Amniotic epithelial cell (primary cell): Measurements from ENCODE around the gene ESPN.
"Not testable (repeated sequence)": the region's sequence is repeated elsewhere in the genome, so short reads cannot be mapped to it uniquely, and the experiment has no call there.

Experiments
- DNase-seq: peaks from one replicate; pipeline ENCODE4 v3.0.0-alpha.2; 2010; ENCODE audit warnings: low read depth

Gene ESPN, protein sequence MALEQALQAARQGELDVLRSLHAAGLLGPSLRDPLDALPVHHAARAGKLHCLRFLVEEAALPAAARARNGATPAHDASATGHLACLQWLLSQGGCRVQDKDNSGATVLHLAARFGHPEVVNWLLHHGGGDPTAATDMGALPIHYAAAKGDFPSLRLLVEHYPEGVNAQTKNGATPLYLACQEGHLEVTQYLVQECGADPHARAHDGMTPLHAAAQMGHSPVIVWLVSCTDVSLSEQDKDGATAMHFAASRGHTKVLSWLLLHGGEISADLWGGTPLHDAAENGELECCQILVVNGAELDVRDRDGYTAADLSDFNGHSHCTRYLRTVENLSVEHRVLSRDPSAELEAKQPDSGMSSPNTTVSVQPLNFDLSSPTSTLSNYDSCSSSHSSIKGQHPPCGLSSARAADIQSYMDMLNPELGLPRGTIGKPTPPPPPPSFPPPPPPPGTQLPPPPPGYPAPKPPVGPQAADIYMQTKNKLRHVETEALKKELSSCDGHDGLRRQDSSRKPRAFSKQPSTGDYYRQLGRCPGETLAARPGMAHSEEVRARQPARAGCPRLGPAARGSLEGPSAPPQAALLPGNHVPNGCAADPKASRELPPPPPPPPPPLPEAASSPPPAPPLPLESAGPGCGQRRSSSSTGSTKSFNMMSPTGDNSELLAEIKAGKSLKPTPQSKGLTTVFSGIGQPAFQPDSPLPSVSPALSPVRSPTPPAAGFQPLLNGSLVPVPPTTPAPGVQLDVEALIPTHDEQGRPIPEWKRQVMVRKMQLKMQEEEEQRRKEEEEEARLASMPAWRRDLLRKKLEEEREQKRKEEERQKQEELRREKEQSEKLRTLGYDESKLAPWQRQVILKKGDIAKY

DNA sequence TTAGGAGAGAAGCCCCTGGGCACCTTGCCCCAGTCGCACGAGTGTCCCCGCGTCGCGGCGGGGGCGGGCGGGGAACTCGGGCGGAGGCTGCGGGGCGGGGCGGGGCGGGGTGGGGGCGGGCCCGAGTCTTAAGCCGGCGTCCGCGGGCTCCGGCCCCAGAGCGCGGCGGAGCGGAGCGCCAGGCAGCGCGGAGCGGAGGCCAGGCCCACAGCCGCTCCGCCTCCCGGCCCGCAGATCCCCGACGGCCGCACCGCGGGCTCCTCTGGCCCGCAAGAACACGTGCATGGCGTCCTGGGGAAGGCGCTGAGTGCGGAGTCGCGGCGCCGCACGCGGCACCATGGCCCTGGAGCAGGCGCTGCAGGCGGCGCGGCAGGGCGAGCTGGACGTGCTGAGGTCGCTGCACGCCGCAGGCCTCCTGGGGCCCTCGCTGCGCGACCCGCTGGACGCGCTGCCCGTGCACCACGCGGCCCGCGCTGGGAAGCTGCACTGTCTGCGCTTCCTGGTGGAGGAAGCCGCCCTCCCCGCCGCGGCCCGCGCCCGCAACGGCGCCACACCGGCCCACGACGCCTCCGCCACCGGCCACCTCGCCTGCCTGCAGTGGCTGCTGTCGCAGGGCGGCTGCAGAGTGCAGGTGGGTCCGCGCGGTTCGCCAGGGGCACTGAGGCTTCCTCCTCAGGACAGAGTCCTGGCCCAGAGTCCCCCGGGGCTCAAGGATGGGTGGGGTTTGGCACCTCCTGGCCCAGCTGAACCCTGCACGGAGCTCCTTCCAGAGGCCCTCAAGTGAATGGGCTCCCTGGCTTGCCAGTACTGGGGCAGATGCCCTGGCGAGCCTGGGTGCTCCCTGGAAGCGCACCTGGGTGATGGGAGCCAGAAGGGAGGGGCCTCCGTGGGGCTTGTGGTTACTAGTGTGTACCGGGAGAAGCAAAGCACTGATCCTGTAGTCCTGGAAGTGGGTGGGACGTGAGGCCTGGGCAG, at the start of gene ESPN:
Gene ESPN, plus strand, starts transcription at position 158 of the 975 bp plus-strand sequence. Its CDS starts 180 bp downstream, at position 338.
- DNase-seq = no peak

DNA sequence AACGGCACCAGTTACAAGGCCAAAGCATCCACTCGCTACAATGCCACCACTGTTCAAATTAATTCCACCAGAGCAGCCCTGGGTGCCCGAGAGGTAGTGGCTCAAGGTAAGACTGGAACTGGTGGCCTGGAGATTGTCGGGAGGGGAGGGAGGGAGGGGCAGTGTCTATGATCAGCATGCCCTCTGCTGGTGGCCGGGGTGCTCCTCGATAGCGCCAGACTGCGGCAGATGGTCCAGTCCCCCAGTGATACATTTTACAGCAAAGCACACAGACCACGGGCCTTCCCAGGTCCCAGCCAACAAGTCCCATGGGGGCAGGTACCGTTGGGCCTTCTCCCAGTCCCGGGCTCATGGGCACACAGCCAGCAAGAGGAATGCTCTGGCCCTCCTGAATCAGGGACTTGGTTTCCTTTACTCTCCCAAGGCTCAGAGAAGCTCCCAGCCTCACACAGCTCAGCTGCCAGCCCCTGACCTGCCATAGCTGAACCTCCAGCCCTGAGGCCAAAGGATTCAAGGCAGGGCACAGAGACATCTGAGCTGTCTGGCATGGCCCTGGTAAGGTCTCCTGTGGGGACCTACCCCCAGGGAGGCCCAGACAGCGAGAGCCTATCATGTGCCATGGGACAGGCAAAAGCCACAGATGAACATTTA, 46.4 kb upstream of the ESPN start:
- no peak for DNase-seq

DNA sequence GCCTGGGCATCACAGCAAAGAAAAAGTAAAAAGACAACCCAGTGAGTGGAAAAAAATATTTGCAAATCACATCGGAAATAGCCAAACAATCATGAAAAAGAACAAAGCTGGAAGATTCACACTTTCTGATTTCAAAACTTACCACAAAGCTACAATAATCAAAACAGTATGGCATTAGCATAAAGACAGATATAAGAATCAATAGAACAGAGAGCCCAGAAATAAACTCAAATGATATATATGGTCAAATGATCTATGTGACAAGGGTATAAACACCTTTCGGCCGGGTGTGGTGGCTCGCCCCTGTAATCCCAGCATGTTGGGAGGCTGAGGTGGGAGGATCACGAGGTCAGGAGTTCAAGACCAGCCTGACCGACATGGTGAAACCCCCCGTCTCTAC, 44.5 kb upstream of the ESPN start:
- no peak for DNase-seq

DNA sequence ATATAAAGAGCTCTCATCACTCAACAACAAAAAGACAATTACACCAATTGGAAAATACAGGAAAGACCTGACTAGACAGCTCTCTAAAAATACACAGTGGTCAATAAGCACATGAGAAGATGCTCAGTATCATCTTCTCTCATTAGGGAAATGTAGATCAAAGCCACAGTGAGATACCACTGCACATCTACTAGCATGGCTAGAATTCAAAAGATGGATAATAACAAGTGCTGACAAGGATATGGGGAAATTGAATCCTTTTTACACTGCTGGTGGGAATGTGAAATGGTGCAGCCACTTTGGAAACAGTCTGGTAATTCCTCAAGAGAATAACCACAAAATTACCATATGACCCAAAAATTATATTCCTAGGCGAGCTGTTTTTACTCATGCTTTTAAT, 40.4 kb upstream of the ESPN start:
- no peak for DNase-seq

DNA sequence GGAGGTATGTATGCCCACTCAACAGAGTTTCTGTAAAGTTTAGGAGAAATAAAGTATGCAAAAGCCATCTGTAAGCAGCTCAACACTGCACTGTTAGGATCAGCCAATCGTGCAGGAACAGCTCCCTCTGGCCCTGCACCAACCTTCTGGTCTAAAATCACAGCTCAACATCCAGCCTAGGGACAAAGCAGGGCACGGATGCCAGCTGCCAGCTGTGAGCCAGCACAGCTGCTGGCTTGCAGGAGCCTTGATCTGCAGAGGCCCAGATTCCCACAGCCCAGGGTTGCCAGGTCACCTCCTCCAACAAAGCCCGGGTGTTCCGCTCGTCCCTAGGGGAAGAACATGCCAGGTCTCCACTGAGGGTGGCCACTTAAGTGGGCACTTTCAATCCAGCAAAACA, 39.6 kb upstream of the ESPN start:
- DNase-seq = no peak

DNA sequence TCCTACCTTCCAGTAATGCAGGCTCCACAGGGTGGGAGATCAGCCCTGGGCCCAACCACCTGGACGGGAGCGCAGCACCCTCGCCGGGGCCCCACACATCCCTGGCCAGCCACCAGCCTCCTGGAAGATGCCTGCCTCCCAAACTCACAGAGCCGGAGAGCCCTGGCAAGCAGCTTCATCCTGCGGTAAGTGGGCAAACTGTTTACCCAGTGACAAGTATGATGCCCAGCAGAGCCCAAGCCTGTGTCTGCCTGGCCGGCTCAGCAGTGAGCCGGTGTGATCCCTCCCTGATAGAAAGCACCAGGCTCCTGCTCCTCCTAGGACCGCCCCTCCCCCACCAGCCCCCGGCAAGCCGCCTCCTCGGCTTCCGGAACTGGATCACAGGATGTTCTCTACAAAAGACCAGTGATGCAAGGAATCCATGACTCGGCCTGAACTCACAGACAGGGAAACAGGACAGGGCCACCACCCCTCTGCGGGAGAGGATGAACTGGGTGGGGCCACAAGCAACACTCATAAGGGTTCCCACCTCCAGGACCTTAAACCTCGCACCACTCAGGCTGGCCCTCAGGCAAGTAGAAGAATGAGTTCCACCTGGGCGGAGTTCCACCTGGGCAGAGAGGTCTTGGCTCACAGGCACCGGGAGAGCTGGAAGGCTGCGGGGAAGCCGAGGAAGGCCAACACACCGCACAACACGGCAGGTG, 38.9 kb upstream of the ESPN start:
- peak; percentile 89 for DNase-seq

DNA sequence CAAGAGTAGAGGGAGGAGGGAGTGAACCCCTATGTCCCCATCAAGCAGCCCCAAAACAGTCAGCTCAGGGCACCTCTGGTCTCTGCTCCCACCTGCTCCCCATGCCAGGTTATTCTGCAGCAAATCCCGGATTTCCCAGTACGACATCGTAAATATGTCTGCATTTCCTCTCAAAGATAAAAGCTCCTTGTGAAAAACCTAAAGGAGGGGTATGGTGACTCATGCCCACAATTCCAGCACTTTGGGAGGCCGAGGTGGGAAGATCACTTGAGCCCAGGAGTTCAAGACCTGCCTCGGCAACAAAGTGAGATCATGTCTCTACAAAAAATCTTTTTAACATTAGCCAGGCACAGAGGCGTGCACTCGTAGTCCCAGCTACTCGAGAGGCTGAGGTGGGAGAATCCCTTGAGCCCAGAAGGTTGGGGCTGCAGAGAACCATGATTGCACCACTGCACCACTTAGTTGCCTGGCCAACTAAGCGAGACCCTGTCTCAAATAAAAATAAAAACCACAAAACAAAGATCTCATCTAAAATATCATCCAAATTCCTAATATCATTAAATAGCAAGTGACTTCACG, 38.1 kb upstream of the ESPN start:
- DNase-seq = peak; percentile 81

DNA sequence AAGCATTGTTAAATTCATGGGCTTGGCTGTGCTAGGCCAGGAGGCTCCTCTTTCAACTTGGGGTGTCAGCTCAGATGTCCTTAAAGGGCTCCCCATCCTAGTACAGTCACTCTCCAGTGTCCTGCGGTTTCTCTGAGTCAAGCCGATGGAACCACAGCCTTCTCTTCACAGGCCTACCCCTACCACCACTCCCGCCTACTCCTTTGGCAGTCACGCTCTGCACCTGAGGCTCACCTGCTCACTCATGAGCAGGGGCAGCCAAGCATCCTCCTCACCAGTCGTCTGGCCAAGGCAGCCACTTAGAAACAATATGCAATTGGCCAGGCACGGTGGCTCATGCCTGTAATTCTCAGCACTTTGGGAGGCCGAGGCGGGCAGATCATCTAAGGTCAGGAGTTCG, 34.6 kb upstream of the ESPN start:
- DNase-seq = no peak

DNA sequence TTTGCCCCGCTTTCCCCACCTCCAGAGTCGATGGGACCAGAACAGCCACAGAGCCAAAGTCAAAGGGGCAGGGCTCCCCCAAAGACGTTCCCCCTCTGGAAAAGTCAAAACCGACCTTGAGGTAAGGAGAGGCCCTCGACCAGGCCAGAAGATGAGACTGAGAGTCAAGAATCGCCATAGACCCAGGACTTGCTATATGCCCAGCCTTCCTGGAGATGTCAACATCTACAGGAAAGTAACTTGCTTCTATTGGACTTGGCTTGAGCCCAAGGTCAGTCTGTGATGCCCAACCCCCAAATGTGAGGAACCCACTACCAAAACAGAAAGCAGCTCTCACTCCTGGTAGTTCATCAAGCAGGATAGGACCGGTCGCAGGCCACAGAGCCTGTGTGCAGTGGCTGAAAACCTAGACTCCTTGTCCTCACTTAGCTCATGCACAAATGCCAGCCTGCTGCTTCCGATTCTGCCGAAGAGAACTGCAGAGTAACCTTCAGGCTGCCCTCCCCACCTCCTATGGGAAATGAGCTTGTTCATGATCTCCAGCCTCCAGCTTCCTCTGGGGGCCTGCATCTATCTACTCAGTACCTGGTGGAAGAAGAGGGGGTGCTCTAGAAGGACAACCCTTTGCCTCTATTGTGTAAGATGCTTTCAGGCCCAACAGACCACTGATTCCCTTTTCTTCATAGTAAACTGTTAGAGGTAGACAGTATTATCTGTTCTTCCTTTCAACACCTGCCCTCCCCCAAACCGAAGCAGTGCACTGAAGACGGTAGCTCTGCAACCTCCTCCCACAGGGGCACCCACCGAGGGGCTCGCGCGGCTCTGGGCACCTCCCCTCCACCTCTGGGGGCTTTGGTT, 32.4 kb upstream of the ESPN start:
- DNase-seq = no peak

DNA sequence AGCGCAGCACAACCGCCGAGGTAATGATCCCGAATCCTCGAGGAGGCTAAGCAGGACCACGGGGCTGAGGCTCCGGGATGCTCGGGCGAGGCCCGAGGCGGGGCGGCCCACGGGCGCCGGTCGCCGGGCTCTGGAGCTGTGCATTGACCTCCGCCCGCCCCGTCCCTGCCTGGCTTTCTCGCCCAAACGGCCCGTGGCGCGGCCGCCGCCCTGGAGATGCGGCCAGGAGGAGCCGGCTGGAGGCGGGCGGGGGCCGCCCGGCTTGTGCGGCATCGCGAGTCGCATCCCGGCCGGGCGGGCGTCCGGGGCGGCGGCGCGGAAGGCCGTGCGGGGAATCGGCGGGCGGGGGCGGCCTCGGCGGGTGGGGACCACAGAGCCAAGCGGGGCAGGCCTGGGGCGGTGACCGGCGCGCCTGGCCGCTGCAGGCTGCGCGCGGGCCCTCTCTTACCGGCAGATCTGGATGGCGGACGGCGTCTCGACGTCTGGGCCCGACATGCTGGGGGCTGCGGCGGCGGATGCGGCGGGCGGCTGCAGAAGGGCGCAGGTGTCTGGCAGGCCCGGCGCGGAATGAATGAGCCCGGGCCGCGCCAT, 31.7 kb upstream of the ESPN start:
- DNase-seq = no peak

DNA sequence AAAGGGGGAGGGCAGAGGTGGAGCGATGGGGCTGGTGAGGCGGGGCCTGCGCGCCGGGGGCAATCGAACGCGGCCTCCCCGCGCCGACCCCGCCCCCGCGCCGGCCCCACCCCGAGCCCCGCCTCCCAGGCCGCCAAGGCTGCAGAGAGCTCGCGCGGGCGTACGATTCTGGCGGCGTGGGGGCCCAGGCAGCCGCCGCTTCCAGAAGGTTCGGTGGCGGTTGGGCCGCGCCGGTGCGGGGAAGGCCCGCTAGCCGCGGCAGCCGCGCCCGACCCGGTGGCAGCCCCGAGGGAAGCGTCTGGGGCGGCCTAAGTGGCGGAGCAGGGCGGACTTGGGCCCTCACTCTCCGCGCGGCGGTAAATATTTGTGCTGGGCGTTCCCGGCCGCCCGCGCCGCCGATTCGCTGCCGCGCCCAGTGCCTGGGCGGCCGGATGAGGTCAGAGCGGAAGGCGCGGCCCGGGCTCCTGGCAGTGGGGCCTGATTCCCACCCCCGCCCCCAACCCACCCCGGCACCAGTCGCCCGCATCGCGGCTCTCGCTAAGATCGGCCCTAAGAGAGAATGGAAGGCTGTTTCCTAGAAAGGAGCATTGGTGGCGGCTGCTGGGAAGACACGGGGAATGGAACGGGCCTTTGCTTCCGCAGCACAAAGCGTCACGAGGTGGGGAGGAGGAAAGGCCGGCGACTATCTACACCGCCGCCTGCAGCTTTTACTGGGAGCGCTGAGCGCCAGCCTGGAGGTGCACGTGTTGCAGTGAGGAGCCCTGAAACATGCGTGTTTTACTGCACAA, 31.0 kb upstream of the ESPN start, which contains the start of gene ACOT7:
Gene ACOT7, minus strand, starts transcription at position 368 of the 788 bp plus-strand sequence. CDS start 368 bp downstream, outside the sequence.
- DNase-seq = peak; percentile 82

DNA sequence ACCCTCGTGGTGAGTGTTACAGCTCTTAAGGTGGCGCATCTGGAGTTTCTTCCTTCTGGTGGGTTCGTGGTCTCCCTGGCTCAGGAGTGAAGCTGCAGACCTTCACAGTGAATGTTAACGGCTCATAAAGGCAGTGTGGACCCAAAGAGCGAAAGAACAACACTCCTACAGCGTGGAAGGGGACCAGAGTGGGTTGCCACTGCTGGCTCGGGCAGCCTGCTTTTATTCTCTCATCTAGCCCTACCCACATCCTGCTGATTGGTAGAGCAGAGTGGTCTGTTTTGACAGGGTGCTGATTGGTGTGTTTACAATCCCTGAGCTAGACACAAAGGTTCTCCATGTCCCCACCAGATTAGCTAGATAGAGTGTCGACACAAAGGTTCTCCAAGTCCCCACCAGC, 29.4 kb upstream of the ESPN start:
- DNase-seq = not testable (repeated sequence)

DNA sequence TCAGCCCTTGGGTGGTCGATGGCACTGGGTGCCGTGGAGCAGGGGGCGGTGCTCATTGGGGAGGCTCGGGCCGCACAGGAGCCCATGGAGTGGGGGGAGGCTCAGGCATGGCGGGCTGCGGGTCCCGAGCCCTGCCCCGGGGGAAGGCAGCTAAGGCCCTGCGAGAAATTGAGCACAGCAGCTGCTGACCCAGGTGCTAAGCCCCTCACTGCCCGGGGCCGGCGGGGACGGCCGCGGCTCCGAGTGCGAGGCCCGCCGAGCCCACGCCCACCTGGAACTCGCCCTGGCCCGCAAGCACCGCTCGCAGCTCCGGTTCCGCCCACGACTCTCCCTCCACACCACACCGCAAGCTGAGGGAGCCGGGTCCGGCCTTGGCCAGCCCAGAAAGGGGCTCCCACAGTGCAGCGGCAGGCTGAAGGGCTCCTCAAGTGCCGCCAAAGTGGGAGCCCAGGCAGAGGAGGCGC, 28.8 kb upstream of the ESPN start:
- not testable (repeated sequence) for DNase-seq

DNA sequence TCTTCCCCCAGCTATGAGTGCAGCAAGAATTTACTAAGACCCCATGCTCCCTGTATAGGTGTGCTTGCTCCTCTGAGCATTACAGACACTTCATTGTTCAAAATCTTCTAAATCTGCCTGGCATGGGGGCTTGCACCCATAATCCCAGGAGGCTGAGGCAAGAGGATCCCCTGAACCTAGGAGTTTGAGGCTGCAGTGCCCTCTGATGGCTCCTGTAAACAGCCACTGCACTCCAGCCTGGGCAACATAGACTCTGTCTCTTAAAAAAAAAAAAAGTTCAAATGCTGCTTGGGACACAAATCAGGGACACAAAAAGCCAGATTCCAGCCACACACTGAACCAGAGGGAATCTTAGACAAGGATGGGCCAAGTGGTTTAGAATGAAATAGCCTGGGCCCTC, 27.6 kb upstream of the ESPN start:
- no peak for DNase-seq

DNA sequence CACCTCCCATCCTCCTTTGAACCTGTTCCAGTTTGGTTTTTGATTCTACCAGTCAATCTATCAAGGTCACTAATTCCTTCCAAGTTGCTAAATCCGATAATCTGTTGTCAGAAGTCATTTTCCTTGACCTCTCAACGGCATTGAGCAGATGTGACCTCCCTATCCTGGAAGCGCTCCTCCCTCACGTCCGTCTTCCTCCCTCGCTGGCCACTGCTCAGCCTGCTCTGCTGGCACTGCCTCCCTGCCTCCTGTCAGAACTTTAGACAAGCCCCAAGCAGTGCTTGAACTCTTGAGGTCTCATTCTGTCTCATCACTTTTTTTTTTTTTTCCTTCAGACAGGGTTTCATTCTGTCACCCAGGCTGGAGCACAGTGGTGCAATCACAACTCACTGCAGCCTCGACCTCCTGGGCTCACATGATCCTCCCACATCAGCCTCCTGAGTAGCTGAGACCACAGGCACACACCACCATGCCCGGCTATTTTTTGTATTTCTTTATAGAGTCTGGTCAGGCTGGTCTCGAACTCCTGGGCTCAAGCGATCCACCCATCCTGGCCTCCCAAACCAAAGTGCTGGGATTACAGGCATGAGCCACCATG, 26.6 kb upstream of the ESPN start:
- DNase-seq = no peak

DNA sequence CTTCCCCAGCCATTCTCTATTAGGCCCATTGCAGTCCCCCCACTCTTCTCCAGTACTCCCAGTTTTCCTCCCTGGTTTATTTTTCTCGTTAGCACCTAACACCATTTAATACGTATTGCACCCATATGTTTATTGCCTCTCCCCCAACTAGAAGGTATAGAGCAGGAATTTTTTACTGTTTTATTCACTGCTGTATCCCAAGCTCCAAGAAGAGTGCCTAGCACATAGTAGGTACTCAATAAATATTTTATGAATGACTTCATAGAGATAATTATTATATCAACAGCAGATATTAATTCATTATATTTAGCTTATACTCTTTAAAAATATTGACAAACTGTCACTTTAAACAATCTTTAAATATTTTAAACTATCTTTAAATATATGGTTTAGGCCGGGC, 25.3 kb upstream of the ESPN start:
- DNase-seq = no peak

DNA sequence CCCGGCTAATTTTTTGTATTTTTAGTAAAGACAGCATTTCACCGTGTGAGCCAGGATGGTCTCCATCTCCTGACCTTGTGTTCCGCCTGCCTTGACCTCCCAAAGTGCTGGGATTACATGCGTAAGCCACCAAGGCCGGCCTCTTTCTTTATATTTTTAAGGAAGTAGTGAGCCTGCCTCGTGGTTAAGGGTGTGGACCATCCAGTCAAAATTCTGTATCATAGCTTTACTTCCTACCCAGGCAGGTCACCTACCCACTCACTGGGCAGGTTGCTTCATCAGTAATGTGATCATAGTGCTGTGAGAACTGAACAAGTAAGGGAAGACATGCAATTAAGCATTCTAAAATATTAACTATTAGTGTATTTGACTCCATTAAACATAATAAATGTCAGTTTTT, 22.9 kb upstream of the ESPN start:
- no peak for DNase-seq

DNA sequence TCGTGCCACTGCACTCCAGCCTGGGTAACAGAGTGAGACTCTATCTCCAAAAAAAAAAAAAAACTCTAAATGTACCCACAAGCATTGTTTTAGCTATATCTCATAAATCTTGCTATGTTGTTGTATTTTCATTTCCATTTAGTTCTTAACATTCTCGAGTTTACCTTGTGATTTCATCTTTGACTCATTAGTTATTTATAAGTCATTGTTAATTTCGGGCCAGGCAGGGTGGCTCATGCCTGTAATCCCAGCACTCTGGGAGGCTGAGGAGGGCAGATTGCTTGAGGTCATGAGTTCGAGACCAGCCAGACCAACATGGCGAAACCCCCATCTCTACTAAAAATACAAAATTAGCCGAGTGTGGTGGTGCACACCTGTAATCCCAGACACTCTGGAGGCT, 16.6 kb upstream of the ESPN start:
- DNase-seq = no peak
